Testis (tissue), 3 donors: ENCODE results near the gene SYNRG. TPM values are rescaled to one million over a fixed set of nuclear protein-coding genes. Genes with fewer than 3 reads are reported as not detected.
"Not testable (repeated sequence)": the region's sequence is repeated elsewhere in the genome, so short reads cannot be mapped to it uniquely, and the experiment has no call there.

Experiments
- DNase-seq: peaks from one replicate; pipeline ENCODE4 v3.0.0-alpha.2; 2019
- H3K27ac ChIP-seq, 2 donors: fragments of 200-600 bp; sonication (generic); one replicate each; pipeline ENCODE4 v1.5.1; 2019
- H3K27me3 ChIP-seq: fragments of 200-600 bp; sonication (generic); one replicate; pipeline ENCODE4 v1.5.1; 2019
- H3K36me3 ChIP-seq: fragments of 200-600 bp; sonication (generic); one replicate; pipeline ENCODE4 v1.5.1; 2017; ENCODE audit warnings: low read depth; ENCODE audit errors: missing control alignments
- H3K4me1 ChIP-seq: fragments of 200-600 bp; sonication (generic); one replicate; pipeline ENCODE4 v1.5.1; 2019
- H3K4me3 ChIP-seq, 2 donors: fragments of 200-600 bp; sonication (generic); one replicate each; pipeline ENCODE4 v1.5.1; 2017 to 2019
- H3K9me3 ChIP-seq: fragments of 200-600 bp; sonication (generic); one replicate; pipeline ENCODE4 v1.5.1; 2017
- POLR2A ChIP-seq: fragments of 450-650 bp; IDR thresholded peaks from one replicate; pipeline ENCODE4 v1.6.1; 2017; ENCODE audit warnings: antibody characterized with exemption, mild to moderate bottlenecking, moderate library complexity
- WGBS, 2 donors: methylation state at CpG; one replicate each; pipeline ENCODE4 v1.1.5; 2018; 5-methylcytosine and 5-hydroxymethylcytosine counted together
- intact Hi-C: fragments of 100-400 bp; cut with DNase I; formaldehyde crosslinking; loops from one replicate; pipeline ENCODE4 v1.15.1; 2023; ENCODE audit warnings: low total_unique reads
- polyA plus RNA-seq: library from polyadenylated mRNA; stranded (reverse); fragments of 350-450 nt; fragmentation: Illumina TruSeq; extraction: RNeasy Lipid Tissue Mini Kit (QIAGEN cat#74804); gene quantifications from one replicate; pipeline ENCODE4 v1.2.3, GENCODE V29; 2014; ENCODE audit warnings: low read depth, low replicate concordance; ENCODE audit not compliant: insufficient read depth
- total RNA-seq, 2 donors: library from RNA; depleted of rRNA; stranded (reverse); fragments of >200 nt; gene quantifications; one replicate each; pipeline ENCODE4 v1.2.3, GENCODE V29; 2016
- TF ChIP-seq, protein P1 (sequence below), 3 experiments: fragments of 450-650 bp in 2 of 3; fragments of 200-600 bp in 1 of 3; sonication (generic) in 1 of 3; IDR thresholded peaks; one replicate each; pipeline ENCODE4 v1.5.1; 2016 to 2019; ENCODE audit warnings: antibody characterized with exemption in 3 of 3, mild to moderate bottlenecking in 2 of 3, moderate library complexity in 1 of 3

Gene SYNRG
- total and polyA plus RNA-seq, 3 donors from 2014 or later = 50.1 to 72.2 (median 54.6) TPM

DNA sequence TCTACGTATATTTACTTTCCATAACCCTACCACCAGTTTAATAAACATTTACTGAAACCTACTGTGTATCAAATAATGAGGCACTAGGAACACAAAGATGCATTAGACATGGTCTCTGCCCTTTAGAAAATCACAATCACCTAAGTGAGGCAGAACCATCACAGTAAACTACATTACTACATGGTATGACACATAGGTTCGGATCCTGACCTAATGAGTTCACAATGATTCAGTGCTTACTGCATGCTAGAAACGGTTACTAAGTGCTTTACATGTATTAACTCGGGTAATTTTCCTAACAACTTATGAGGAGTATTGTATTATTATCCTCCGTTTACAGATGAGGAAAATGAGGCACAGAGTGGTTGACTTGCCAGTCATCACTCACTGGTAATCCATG is 5.2 kb upstream of the SYNRG start:
- 88 to 94% methylated on average over 5 of the region's 5 CpGs for WGBS, 2 donors
- H3K27me3 ChIP-seq = no peaks in the 10 kb centered on the region
- TF ChIP-seq POLR2A = no peak
- TF ChIP-seq, protein P1, sequence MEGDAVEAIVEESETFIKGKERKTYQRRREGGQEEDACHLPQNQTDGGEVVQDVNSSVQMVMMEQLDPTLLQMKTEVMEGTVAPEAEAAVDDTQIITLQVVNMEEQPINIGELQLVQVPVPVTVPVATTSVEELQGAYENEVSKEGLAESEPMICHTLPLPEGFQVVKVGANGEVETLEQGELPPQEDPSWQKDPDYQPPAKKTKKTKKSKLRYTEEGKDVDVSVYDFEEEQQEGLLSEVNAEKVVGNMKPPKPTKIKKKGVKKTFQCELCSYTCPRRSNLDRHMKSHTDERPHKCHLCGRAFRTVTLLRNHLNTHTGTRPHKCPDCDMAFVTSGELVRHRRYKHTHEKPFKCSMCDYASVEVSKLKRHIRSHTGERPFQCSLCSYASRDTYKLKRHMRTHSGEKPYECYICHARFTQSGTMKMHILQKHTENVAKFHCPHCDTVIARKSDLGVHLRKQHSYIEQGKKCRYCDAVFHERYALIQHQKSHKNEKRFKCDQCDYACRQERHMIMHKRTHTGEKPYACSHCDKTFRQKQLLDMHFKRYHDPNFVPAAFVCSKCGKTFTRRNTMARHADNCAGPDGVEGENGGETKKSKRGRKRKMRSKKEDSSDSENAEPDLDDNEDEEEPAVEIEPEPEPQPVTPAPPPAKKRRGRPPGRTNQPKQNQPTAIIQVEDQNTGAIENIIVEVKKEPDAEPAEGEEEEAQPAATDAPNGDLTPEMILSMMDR (IDR thresholded peaks at IDR 0.05) = no peak
- H3K27ac ChIP-seq = no peak overlapping the region
- no peaks in the 10 kb centered on the region for H3K4me1 ChIP-seq
- intact Hi-C loops = no loop called here
- H3K36me3 ChIP-seq = no peaks in the 10 kb centered on the region
- no peak overlapping the region for H3K4me3 ChIP-seq
- no peaks in the 10 kb centered on the region for H3K9me3 ChIP-seq
- no peak for DNase-seq

DNA sequence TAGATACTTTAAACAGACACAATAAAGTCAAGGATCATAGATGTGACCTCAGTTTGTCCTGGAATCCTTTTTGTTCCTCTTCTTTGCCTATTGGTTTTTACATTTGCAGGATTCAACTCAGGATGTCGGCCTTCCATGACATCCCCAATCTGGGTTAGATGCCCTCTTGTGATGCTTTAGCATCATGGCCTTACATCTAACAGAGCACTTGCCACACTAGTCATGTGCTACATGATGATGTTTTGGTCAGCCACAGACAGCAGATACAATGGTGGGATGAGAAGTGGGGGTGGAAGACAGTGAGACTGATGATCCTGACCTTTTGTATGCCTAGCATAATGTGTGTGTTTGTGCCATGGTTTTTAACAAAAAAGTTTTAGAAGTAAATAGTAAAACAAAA is 1.8 kb upstream of the SYNRG start:
- H3K27me3 ChIP-seq = no peaks in the 10 kb centered on the region
- no peak overlapping the region for H3K4me3 ChIP-seq
- TF ChIP-seq, protein P1 (IDR thresholded peaks at IDR 0.05) = no peak
- TF ChIP-seq POLR2A = no peak
- DNase-seq = no peak
- no peak overlapping the region for H3K27ac ChIP-seq
- no peaks in the 10 kb centered on the region for H3K4me1 ChIP-seq
- H3K36me3 ChIP-seq = no peaks in the 10 kb centered on the region
- H3K9me3 ChIP-seq = no peaks in the 10 kb centered on the region
- intact Hi-C loops = no loop called here
- 87 to 96% methylated on average over 1 of the region's 1 CpG for WGBS, 2 donors

DNA sequence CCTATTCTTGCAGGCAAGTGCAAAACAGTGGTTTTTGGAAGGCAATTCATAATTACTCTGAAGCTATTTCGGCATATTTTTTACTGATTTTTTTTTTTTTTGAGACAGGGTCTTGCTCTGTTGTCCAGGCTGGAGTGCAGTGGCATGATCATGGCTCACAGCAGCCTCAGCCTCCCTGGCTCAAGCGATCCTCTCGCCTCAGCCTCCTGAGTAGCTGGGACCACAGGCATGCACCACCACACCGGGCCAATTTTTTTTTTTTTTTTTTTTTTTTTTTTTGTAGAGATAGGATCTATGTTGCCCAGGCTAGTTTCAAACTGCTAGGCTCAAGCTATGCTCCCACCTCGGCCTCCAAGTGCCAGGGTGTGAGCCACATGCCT is 813 bp upstream of the SYNRG start:
- intact Hi-C loops, H3K4me1 ChIP-seq, DNase-seq, H3K9me3 ChIP-seq, H3K27me3 ChIP-seq, H3K36me3 ChIP-seq: not testable (repeated sequence)
- Histone ChIP-seq H3K27ac (peak overlapping the region; percentile 93 to 95), H3K4me3 (peak overlapping the region in 1 of 2 donors; percentile 94)
- WGBS, 2 donors = 78 to 85% methylated on average over 5 of the region's 5 CpGs

DNA sequence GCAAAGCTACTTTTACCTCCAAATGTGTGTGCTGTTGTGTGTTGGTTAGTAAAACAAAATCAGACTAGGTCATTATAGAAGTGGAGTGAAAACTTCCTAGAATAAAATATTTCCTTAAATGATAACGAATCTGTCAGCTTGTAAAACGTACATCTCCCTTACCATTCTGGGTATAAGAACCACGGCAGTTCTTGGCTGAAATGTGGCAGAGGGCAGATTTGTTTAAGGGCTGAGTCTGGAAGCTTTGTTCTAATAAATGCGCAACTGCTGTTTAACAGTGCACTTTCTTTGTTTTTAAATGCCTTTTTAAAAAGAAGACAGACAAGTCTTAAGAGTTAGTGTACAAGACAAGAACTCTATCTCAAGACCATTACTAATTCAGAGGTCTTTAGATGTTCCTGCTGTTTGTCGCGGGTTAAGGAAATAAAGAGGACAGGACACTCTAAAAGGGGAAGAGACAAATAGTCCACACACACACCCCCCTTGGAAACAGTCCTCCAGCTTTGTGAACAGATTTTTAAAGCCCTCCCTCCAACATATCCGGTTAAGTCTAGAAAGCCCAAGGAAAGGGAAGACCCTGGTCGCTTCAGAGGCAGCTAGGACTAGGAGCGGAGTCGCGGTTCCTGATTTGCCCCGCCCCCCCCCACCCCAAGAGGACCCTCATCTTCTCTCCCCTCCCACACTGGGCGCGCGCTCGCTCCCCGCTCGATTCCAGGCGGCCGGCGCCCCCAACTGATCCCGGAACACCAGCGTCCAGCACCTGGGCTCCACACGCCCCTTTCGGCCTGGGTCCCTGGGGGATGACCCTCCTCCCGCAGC is 658 bp downstream of the SYNRG start:
- WGBS, 2 donors = 1% methylated on average over 8 to 25 of the region's 26 CpGs
- intact Hi-C loops = no loop called here
- TF ChIP-seq POLR2A = no peak
- TF ChIP-seq, protein P1 (IDR thresholded peaks at IDR 0.05) = no peak

DNA sequence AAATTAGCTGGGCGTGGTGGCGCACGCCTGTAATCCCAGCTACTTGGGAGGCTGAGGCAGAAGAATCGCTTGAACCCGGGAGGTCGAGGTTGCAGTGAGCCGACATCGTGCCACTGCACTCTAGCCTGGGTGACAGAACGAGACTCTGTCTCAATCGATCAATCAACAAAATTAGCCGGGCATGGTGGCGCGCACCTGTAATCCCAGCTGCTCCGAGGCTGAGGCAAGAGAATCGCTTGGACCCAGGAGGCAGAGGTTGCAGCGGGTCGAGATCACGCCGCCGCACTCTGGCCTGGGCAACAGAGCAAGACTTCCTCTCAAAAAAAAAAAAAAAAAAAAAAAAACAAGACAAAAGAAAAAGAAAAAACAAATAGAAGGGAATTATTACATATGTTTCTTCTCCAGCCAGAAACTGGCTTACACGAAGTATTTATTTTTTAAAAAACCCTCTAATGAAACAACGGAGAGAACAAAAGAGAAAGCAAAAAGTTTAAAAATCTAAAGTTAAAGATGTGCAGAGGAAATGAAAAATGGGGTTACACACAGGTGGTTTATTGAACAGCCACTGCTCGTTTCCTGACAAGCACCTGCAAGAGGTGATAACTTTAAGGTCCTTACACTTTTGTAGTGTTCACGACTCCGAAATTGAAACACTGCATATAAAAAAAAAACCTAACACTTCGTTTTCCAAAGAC is 1.4 kb downstream of the SYNRG start:
- Histone ChIP-seq H3K4me1 (no peaks in the 10 kb centered on the region), H3K4me3 (peak overlapping the region; percentile 94 to 99), H3K36me3 (no peaks in the 10 kb centered on the region), H3K9me3 (no peaks in the 10 kb centered on the region), H3K27me3 (no peaks in the 10 kb centered on the region), H3K27ac (peak overlapping the region in 1 of 2 donors; percentile 93)
- 38 to 65% methylated on average over 26 of the region's 26 CpGs for WGBS, 2 donors
- DNase-seq = no peak
- TF ChIP-seq POLR2A = no peak
- TF ChIP-seq, protein P1 (IDR thresholded peaks at IDR 0.05) = no peak
- intact Hi-C loops = no loop called here

More for the DNA sequence above, 658 bp downstream of the SYNRG start:
- peak overlapping the region; percentile 94 to 99 for H3K4me3 ChIP-seq
- no peaks in the 10 kb centered on the region for H3K36me3 ChIP-seq
- peak; percentile 36 for DNase-seq
- no peaks in the 10 kb centered on the region for H3K27me3 ChIP-seq
- no peaks in the 10 kb centered on the region for H3K9me3 ChIP-seq
- peak overlapping the region; percentile 93 to 95 for H3K27ac ChIP-seq
- no peaks in the 10 kb centered on the region for H3K4me1 ChIP-seq
